Large intestine (tissue), 3 donors: ENCODE measurements around the gene CORO7. TPM values are rescaled to one million over a fixed set of nuclear protein-coding genes. Genes with fewer than 3 reads are reported as not detected.
A peak's percentile ranks its signal among the peaks of the same experiment; 100 is the strongest.

Experiments used
- DNase-seq, 2 donors: peaks; one replicate each; pipeline versions ENCODE4 v3.0.0 to v3.0.0-alpha.2; 2013
- H3K27ac ChIP-seq: one replicate; pipeline ENCODE4 v1.5.1; 2013; ENCODE audit warnings: low read length
- H3K27me3 ChIP-seq: 2 replicates; pipeline ENCODE4 v1.6.1; 2013; ENCODE audit warnings: low read length; ENCODE audit not compliant: control insufficient read depth, insufficient read depth
- H3K36me3 ChIP-seq: 2 replicates; pipeline ENCODE4 v1.6.1; 2013; ENCODE audit warnings: low read length; ENCODE audit not compliant: control insufficient read depth, insufficient read depth
- H3K4me1 ChIP-seq: one replicate; pipeline ENCODE4 v1.6.1; 2013; ENCODE audit warnings: low read length; ENCODE audit not compliant: control insufficient read depth, insufficient read depth
- H3K4me3 ChIP-seq: one replicate; pipeline ENCODE4 v1.5.1; 2013; ENCODE audit warnings: low read length
- H3K9me3 ChIP-seq: one replicate; pipeline ENCODE4 v1.6.1; 2013; ENCODE audit warnings: mild to moderate bottlenecking, low read depth, low read length, moderate library complexity; ENCODE audit not compliant: control insufficient read depth
- WGBS: methylation state at CpG from one replicate; pipeline ENCODE4 v1.1.5; 2013; ENCODE audit warnings: low lambda C conversion rate; ENCODE audit not compliant: insufficient coverage; 5-methylcytosine and 5-hydroxymethylcytosine counted together
- polyA plus RNA-seq: library from polyadenylated mRNA; unstranded; fragments of 120-200 nt; gene quantifications from one replicate; pipeline ENCODE4 v1.2.1, GENCODE V29; 2013

CORO7 gene
- polyA plus RNA-seq, 1 donor: 41.4 TPM

GRCh38 chr16:4411684-4412083 is 4.7 kb downstream of the CORO7 start:
- no CpG with 5 or more reads among the region's 16 CpGs for WGBS
- Histone ChIP-seq H3K27me3 (no peaks in the 10 kb centered on the region), H3K4me3 (no peak overlapping the region), H3K36me3 (peaks cover 41% of the 10 kb centered on the region), H3K9me3 (no peaks in the 10 kb centered on the region), H3K4me1 (peaks cover 12% of the 10 kb centered on the region), H3K27ac (no peak overlapping the region)
- DNase-seq: peak in 1 of 2 donors; percentile 37

- peak; percentile 59 to 66 for DNase-seq
- Histone ChIP-seq H3K27ac (peak overlapping the region; percentile 15), H3K9me3 (no peaks in the 10 kb centered on the region), H3K36me3 (peaks cover 47% of the 10 kb centered on the region), H3K4me3 (no peak overlapping the region), H3K27me3 (no peaks in the 10 kb centered on the region), H3K4me1 (peaks cover 11% of the 10 kb centered on the region)
- 66% methylated on average over 4 of the region's 15 CpGs for WGBS
Observed at GRCh38 chr16:4410335-4411075, 5.9 kb downstream of the CORO7 start.

- peaks cover 58% of the 10 kb centered on the region for H3K36me3 ChIP-seq
- no peak for DNase-seq
- H3K27me3 ChIP-seq: no peaks in the 10 kb centered on the region
- H3K4me1 ChIP-seq: no peaks in the 10 kb centered on the region
- no CpG with 5 or more reads among the region's 19 CpGs for WGBS
- H3K4me3 ChIP-seq: no peak overlapping the region
- H3K27ac ChIP-seq: no peak overlapping the region
- H3K9me3 ChIP-seq: no peaks in the 10 kb centered on the region
Observed at GRCh38 chr16:4409081-4409932, 7.1 kb downstream of the CORO7 start.

DNA sequence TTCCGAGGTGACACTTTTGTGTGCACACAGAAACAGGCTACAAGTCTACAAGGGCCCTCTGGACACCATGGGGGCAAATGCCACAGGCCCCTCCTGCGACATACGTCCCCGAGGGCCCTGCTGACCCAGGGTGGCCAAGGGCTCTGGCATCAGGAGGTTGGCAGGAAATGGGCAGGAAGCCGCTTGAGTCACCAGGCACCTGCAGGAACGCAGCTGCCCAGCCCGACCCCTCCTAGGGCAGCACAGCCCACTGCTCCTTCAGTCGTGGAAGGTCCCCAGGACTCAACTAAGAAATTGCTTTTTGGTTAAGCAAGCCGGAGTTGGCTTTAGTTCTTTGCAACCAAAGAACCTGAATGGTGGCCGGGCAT is 8.1 kb downstream of the CORO7 start:
- Histone ChIP-seq H3K27ac (no peak overlapping the region), H3K4me1 (no peaks in the 10 kb centered on the region), H3K36me3 (peaks cover 68% of the 10 kb centered on the region), H3K27me3 (no peaks in the 10 kb centered on the region), H3K9me3 (no peaks in the 10 kb centered on the region), H3K4me3 (no peak overlapping the region)
- WGBS: no CpG with 5 or more reads among the region's 10 CpGs
- DNase-seq: no peak

DNA sequence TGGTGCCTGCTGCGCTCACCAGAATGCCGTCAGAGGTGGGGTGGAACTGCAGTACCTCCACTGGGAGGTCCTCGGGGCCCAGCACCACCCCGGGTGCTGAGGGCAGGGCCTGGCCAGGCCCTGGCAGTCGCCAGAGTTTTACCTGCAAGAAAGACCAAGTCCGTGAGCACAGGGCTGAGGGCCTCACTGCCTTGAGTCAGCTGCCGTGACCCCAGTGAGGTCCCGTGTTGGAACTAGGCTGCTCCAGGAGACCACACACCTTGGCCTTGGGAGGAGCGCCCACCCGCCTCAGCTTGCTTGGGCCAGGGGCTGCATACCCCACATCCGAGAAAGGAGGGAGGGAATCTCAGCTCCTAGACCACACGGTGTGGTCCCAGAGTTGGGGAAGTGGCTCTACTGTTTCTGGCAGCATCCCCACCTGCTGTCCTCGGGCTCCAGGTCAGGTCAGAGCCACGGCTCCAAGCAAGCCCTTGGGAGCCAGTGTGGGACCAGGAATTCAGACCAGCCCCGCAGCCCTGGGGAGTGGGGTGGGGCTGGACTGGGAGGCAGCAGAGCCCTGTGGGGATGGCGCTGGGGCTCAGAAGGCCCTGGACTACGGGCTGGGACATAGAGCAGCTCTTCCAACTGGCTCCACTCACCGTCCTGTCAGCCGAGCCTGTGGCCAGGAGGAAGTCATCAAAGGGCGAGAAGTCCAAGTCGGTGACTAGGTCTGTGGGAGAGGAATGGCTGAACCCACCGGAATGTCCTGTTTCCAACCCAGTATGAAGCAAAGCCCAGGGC is 8.7 kb downstream of the CORO7 start:
- no peak overlapping the region for H3K27ac ChIP-seq
- peaks cover 67% of the 10 kb centered on the region for H3K36me3 ChIP-seq
- H3K4me3 ChIP-seq: no peak overlapping the region
- no peaks in the 10 kb centered on the region for H3K27me3 ChIP-seq
- DNase-seq: no peak
- no peaks in the 10 kb centered on the region for H3K4me1 ChIP-seq
- no peaks in the 10 kb centered on the region for H3K9me3 ChIP-seq
- no CpG with 5 or more reads among the region's 22 CpGs for WGBS

GRCh38 chr16:4404967-4405696 is 11.3 kb downstream of the CORO7 start:
- no peak overlapping the region for H3K27ac ChIP-seq
- H3K9me3 ChIP-seq: no peaks in the 10 kb centered on the region
- WGBS: no CpG with 5 or more reads among the region's 24 CpGs
- DNase-seq: no peak
- H3K36me3 ChIP-seq: peaks cover 59% of the 10 kb centered on the region
- H3K4me3 ChIP-seq: no peak overlapping the region
- H3K4me1 ChIP-seq: peaks cover 2% of the 10 kb centered on the region
- H3K27me3 ChIP-seq: no peaks in the 10 kb centered on the region

DNA sequence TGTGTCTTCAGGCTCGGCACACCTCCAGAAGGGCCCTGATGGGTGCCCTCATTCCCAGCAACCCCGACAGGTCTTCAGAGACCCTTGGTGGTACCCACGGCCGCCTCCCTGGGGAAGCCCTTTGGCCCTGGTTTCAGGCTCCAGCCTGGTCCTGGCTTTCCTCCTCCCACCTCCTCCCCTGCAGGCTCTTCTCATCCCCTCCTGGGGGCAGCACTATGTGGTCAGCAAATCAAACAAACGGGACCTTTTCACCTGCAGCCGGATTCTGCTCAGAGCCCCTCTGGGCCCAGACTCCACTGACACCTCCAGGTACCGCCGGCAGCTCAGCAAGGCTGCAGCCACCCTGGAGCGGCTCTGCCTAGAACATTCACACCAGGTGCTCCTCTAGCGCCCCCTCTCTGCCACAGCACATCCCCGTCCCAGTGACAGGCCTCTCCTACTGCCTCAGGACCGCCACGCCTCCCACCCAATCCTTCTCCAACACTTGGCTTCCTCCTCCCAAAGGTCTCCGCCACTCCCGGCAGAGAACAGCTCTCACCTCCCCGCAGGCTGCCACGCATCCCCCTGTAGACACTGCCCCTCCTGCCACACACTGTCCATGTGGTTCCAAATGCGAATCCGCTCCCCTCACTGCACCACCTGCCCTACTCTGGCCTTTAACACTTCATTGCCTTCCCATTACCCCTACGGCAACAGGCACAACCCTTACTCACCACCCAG is 12.0 kb downstream of the CORO7 start:
- Histone ChIP-seq H3K4me3 (no peak overlapping the region), H3K36me3 (peaks cover 54% of the 10 kb centered on the region), H3K9me3 (no peaks in the 10 kb centered on the region), H3K27ac (no peak overlapping the region), H3K4me1 (peaks cover 2% of the 10 kb centered on the region), H3K27me3 (no peaks in the 10 kb centered on the region)
- no peak for DNase-seq
- no CpG with 5 or more reads among the region's 20 CpGs for WGBS

DNA sequence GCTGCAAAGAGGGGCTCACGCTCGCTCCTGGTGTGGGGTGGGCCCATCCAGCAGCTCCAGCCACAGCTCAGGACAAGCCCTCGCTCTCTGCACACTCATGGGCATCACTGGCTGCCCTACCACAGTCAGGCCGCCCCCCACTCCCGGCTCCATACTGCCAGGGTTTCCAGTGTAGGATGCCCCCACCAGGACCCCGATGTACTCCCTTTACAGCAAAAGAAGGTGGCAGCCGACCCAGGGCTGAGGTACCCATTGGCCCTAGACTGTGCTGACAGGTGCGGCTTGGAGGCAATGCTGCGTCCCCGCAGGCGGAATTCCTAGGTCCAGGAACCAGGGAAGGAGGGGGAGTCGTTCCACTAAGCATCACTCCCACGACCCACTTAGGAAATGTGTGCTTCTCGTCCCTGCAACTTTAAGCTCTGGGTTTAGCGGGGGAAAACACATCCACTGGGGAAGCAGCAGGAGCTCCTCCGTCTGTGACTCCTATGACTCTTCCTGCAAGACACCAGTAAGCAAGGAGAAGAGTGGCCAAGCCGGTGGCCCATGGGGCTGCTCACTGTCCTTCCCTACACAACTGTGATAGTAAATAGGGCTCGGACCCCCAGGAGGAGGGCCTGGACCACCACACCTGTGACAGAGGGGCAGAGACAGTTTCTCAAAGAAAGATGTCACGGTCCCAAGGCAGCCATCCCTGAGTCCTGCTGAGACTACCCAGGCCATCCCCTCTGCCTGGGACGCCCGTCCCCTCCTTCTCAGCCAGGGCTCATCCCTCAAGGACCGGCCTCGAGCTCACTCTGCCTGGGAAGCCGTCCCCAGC is 13.1 kb downstream of the CORO7 start:
- Histone ChIP-seq H3K36me3 (peaks cover 51% of the 10 kb centered on the region), H3K27ac (no peak overlapping the region), H3K27me3 (no peaks in the 10 kb centered on the region), H3K4me3 (no peak overlapping the region), H3K9me3 (no peaks in the 10 kb centered on the region), H3K4me1 (peaks cover 2% of the 10 kb centered on the region)
- WGBS: no CpG with 5 or more reads among the region's 24 CpGs
- no peak for DNase-seq
